ENCODE measurements around the gene AASDHPPT. TPM values are rescaled to one million over a fixed set of nuclear protein-coding genes. Genes with fewer than 3 reads are reported as not detected.

AASDHPPT gene
- total RNA-seq, 1 experiment from 2014 or later: 47.1 TPM

GRCh38 chr11:106072804-106073203, 4.7 kb upstream of the AASDHPPT start:
- no CpG with 5 or more reads among the region's 1 CpG for WGBS (ENCODE audit: extremely low coverage, insufficient read length, low lambda C conversion rate)
- no peaks in the 10 kb centered on the region for H3K9me3 Mint-ChIP-seq
- H3K18ac ChIP-seq (ENCODE audit: insufficient read length, low read depth, low read length): no peak overlapping the region

More at GRCh38 chr11:106072804-106073203, 4.7 kb upstream of the AASDHPPT start:
- Histone ChIP-seq H3T11ph (ENCODE audit: low read length) (no peak overlapping the region), H2BK20ac (ENCODE audit: low read depth, low read length, poor library complexity, severe bottlenecking) (no peak overlapping the region), H2AK5ac (ENCODE audit: insufficient read length, low read length) (no peak overlapping the region), H4K20me1 (ENCODE audit: control insufficient read depth, insufficient read depth, insufficient read length) (no peaks in the 10 kb centered on the region), H3K79me2 (ENCODE audit: insufficient read depth, low read length) (no peaks in the 10 kb centered on the region; the same call in 1 of the 2 replicates), H4K8ac (replicated peaks; ENCODE audit: insufficient read length, low read depth, low read length) (no peak overlapping the region), H3K4me1 (ENCODE audit: insufficient read depth, low read length) (no peaks in the 10 kb centered on the region), H3K4ac (ENCODE audit: low read depth, low read length) (no peak overlapping the region), H3K27ac (ENCODE audit: insufficient read length, low read depth, low read length) (no peak overlapping the region), H2BK12ac (ENCODE audit: insufficient read length, low read depth, low read length) (no peak overlapping the region), H2BK120ac (ENCODE audit: low read depth, low read length, poor library complexity, severe bottlenecking) (no peak overlapping the region), H3K79me1 (ENCODE audit: insufficient read depth, low read depth, low read length, poor library complexity, severe bottlenecking) (no peaks in the 10 kb centered on the region), H3K23ac (ENCODE audit: insufficient read length, low read depth, low read length) (no peak overlapping the region), H3K9ac (ENCODE audit: extremely low read depth, insufficient read length, low read length) (no peak overlapping the region), H3K14ac (ENCODE audit: insufficient read depth, low read length) (no peak overlapping the region), H3K4me2 (ENCODE audit: insufficient read depth, insufficient read length, low read length) (no peak overlapping the region), H2BK5ac (ENCODE audit: insufficient read length, low read length) (no peak overlapping the region), H4K5ac (ENCODE audit: insufficient read length, low read depth, low read length) (no peak overlapping the region), H3K56ac (ENCODE audit: insufficient read length, low read depth, low read length) (no peak overlapping the region), H3K9me3 (ENCODE audit: control insufficient read depth, low read depth, low read length) (no peaks in the 10 kb centered on the region), H2AFZ (ENCODE audit: low read length) (no peak overlapping the region), H2BK15ac (ENCODE audit: low read depth, low read length) (no peak overlapping the region), H4K91ac (ENCODE audit: insufficient read length, low read depth, low read length) (no peak overlapping the region), H3K23me2 (ENCODE audit: insufficient read length, low read depth, low read length, poor library complexity, severe bottlenecking) (no peaks in the 10 kb centered on the region), H3K27me3 (ENCODE audit: insufficient read depth, low read length) (no peaks in the 10 kb centered on the region)
- H3K27ac Mint-ChIP-seq: no peak overlapping the region
- H3K27me3 Mint-ChIP-seq (ENCODE audit: low read depth): no peaks in the 10 kb centered on the region
- no peak for TF ChIP-seq CTCF (conservative IDR thresholded peaks at IDR 0.05)
- H3K4me3 Mint-ChIP-seq: no peak overlapping the region
- DNase-seq: no peak
- H3K4me1 Mint-ChIP-seq: peaks cover 12 to 13% of the 10 kb centered on the region in 2 experiments
- H3K36me3 Mint-ChIP-seq (ENCODE audit: insufficient read depth in 1 of 3, low read depth in 3 of 3): no peaks in the 10 kb centered on the region; a peak in 1 of 7 replicates
